BJ (cell line): Measurements from ENCODE around the gene EPS8. TPM values are rescaled to one million over a fixed set of nuclear protein-coding genes. Genes with fewer than 3 reads are reported as not detected.
"Not testable (repeated sequence)": the region's sequence is repeated elsewhere in the genome, so short reads cannot be mapped to it uniquely, and the experiment has no call there.

ENCODE experiments used
- CTCF ChIA-PET: fragments of 350-600 bp; formaldehyde crosslinking; extraction: SDS; loops from one replicate; lab custom pipeline; 2021; ENCODE audit warnings: antibody characterized with exemption, inconsistent platforms; lab: Yijun Ruan, JAX
- POLR2A ChIA-PET: fragments of 300-600 bp; sonication (Branson Sonifier 250); formaldehyde crosslinking; extraction: SDS; loops from one replicate; lab custom pipeline; 2021; ENCODE audit warnings: antibody characterized with exemption; lab: Charles Lee
- DNase-seq: peaks from one replicate; pipeline ENCODE4 v3.0.0-alpha.2; 2011; ENCODE audit warnings: low read depth
- H3K27me3 ChIP-seq: 2 replicates; pipeline ENCODE4 v1.6.0; 2011; ENCODE audit warnings: low read length; ENCODE audit not compliant: control insufficient read depth, insufficient read depth
- H3K36me3 ChIP-seq: 2 replicates; pipeline ENCODE4 v1.5.1; 2011; ENCODE audit warnings: low read length; ENCODE audit not compliant: control insufficient read depth, insufficient read depth
- H3K4me3 ChIP-seq: 2 replicates; pipeline ENCODE4 v1.5.1; 2011; ENCODE audit warnings: low read depth, mild to moderate bottlenecking, control low read depth, low read length
- polyA plus RNA-seq: library from polyadenylated mRNA; depleted of rRNA; stranded (reverse); fragments of >200 nt; gene quantifications from 2 replicates; pipeline ENCODE4 v1.2.3, GENCODE V29; 2011
- TF ChIP-seq, protein P1 (sequence below): IDR thresholded peaks from 2 replicates; pipeline ENCODE4 v1.5.1; 2011; ENCODE audit warnings: low read depth, mild to moderate bottlenecking, control low read depth, inconsistent platforms, low read length, moderate library complexity; ENCODE audit not compliant: insufficient read depth

The EPS8 gene
- polyA plus RNA-seq, 1 experiment, result 118 TPM

DNA sequence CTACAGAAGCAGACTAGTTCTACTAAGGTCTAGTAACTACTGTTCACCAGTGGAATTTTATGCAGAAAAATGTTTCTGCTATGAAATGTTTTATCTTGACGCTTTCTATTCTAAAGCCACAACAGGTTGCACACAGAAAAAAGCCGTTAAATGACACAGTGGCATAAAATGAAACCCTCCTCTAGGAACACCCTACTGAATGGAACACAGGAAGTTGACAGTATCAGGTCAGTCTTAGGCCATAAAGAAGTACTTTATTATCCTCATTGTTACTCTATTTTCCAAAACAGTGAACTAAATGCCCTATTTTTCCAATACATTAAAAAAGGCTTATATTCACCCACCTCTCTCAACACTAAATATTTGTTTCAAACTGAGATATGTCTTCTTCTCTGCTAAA, 21.9 kb downstream of the EPS8 start:
- TF ChIP-seq, protein P1, sequence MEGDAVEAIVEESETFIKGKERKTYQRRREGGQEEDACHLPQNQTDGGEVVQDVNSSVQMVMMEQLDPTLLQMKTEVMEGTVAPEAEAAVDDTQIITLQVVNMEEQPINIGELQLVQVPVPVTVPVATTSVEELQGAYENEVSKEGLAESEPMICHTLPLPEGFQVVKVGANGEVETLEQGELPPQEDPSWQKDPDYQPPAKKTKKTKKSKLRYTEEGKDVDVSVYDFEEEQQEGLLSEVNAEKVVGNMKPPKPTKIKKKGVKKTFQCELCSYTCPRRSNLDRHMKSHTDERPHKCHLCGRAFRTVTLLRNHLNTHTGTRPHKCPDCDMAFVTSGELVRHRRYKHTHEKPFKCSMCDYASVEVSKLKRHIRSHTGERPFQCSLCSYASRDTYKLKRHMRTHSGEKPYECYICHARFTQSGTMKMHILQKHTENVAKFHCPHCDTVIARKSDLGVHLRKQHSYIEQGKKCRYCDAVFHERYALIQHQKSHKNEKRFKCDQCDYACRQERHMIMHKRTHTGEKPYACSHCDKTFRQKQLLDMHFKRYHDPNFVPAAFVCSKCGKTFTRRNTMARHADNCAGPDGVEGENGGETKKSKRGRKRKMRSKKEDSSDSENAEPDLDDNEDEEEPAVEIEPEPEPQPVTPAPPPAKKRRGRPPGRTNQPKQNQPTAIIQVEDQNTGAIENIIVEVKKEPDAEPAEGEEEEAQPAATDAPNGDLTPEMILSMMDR, result no peak
- no peaks in the 10 kb centered on the region for H3K36me3 ChIP-seq
- no peak overlapping the region for H3K4me3 ChIP-seq
- DNase-seq, result no peak
- ChIA-PET POLR2A (no interaction called here), CTCF (no interaction called here)
- no peaks in the 10 kb centered on the region for H3K27me3 ChIP-seq

DNA sequence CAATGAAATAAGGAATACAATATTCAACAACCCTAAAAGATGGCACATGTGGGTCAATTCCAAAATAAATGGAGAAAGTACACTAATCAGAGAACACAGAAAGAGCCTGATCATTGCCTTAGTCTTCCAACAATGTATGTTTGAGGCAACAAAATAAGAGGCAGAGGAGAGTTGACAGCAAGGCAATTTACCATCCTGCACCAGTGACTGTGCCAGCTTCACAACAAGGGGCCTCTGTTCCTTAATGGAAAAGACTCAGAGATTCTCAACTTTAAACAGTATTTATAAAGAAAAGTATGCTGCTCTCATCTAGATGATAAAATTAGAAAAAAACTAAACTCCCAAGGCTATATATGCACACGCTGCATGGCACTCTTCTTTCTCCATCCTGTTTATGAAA, 25.9 kb downstream of the EPS8 start:
- ChIA-PET POLR2A (no interaction called here), CTCF (no interaction called here)
- DNase-seq, result no peak
- Histone ChIP-seq H3K27me3 (no peaks in the 10 kb centered on the region), H3K36me3 (no peaks in the 10 kb centered on the region), H3K4me3 (no peak overlapping the region)
- TF ChIP-seq, protein P1, result no peak

DNA sequence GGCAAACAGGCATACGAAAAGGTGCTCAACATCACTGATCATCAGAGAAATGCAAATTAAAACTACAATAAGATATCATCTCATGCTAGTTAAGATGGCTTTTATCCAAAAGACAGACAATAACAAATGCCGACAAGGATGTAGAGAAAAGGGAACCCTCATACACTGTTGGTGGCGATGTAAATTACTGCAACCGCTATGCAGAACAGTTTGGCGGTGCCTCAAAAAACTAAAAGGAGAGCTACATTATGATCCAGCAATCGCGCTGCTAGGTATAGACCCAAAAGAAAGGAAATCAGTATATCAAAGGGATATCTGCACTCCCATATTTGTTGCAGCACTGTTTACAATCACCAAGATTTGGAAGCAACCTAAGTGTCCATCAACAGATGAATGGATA, 27.0 kb downstream of the EPS8 start:
- not testable (repeated sequence) for H3K4me3 ChIP-seq, H3K36me3 ChIP-seq, DNase-seq, H3K27me3 ChIP-seq
- ChIA-PET POLR2A (interaction anchor here (0.6 kb wide), 1 partner anchor 17 kb away, joined by 3 read pairs; no protein-coding TSS in a partner anchor), CTCF (interaction anchor here (0.8 to 1.0 kb wide), 2 partner anchors 11 to 27 kb away, joined by 3 to 4 read pairs; no protein-coding TSS in a partner anchor)

DNA sequence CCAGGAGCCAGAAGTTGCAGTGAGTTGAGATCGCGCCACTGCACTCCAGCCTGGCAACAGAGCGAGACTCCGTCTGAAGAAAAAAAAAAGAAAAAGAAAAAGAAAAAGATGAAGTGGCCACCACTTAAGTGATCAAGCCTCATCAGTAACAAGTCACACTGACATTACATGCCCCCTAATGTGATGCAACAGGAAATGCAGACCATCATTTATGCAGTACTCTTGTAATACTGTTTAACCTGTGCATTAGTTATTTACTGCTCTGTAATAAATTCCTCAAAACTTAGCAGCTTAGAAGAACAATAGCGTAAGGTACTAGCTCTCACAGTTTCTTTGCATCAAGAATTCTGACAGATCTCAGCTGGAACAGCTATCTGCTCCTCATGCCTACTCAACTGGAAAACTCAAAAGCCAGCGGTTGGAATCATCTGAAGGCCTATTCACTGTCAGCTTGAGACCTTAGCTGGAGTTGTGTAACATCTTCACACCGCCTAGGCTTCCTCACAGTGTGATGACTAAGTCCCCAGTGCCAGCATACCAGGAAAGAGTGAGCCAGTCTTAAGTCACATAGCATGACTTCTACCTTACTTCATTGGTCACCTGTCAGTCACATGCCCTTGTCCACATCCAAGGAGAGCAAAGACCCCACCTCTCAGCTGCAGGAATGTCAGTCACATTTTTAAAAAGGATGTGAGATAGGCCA, 31.5 kb downstream of the EPS8 start:
- no peak overlapping the region for H3K4me3 ChIP-seq
- TF ChIP-seq, protein P1, result no peak
- no peak for DNase-seq
- H3K36me3 ChIP-seq, result no peaks in the 10 kb centered on the region
- POLR2A ChIA-PET, result no interaction called here
- CTCF ChIA-PET, result interaction anchor here (1.3 to 4.1 kb wide), 3 partner anchors 9 to 98 kb away, joined by 3 to 16 read pairs (median 4); no protein-coding TSS in a partner anchor
- no peaks in the 10 kb centered on the region for H3K27me3 ChIP-seq

DNA sequence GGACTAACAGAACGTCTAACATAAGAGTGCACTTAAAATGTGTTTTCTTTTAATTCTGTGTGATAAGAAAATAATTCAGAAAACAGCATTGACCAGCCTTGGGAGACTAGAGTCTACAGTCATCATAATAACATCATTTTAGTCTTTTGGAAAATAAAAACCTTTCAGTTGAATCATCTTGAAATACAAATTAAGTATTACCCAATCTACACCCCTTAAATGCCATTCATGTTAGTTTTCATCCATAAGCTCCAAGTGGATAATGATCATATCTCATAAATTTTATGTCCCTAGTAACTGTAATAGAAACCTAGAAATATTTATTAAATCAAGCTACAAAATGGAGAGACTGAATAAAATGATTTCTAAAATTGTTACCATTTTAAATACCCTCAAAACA, 32.4 kb downstream of the EPS8 start:
- H3K36me3 ChIP-seq, result no peaks in the 10 kb centered on the region
- TF ChIP-seq, protein P1, result no peak
- ChIA-PET POLR2A (no interaction called here), CTCF (interaction anchor here (1.3 kb wide), 1 partner anchor 10 kb away, joined by 4 read pairs; no protein-coding TSS in a partner anchor)
- no peak for DNase-seq
- no peak overlapping the region for H3K4me3 ChIP-seq
- H3K27me3 ChIP-seq, result no peaks in the 10 kb centered on the region

DNA sequence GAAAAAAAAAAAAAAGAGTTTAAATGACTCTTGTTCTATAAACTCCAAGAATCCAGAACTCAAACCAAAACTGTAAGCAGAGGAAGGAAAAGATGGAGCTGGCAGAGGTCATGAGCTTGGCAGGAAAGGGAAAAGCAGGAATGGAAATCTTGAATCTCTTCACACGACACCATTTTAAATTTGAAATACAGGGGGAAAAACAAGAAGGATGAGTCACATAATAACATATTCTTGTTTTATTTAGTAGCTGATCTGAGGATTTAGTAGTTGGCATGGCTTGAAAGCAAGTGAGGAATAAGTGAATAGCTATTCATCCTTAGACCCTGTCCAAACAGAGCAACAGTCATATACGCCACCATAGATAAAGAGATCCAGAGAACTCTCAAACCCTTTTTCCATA, 35.0 kb downstream of the EPS8 start:
- ChIA-PET CTCF (interaction anchor here (0.5 to 1.1 kb wide), 5 partner anchors 18 to 1432 kb away, joined by 3 to 5 read pairs (median 4); no protein-coding TSS in a partner anchor), POLR2A (interaction anchor here (0.6 to 0.7 kb wide), 2 partner anchors 25 to 125 kb away, joined by 3 to 4 read pairs; no protein-coding TSS in a partner anchor)
- no peak overlapping the region for H3K4me3 ChIP-seq
- TF ChIP-seq, protein P1, result no peak
- H3K27me3 ChIP-seq, result no peaks in the 10 kb centered on the region
- no peaks in the 10 kb centered on the region for H3K36me3 ChIP-seq
- no peak for DNase-seq
